Activated effector memory CD4-positive, alpha-beta T cell treated with Interleukin-2 at 50 U/mL for 16 hours (primary cell): ENCODE measurements around the gene PCDHA11.
"Not testable (repeated sequence)": the region's sequence is repeated elsewhere in the genome, so short reads cannot be mapped to it uniquely, and the experiment has no call there.

Experiments used
- DNase-seq: peaks from one replicate; pipeline ENCODE4 v3.0.0-alpha.2; 2020

The PCDHA11 gene

GRCh38 chr5:140849831-140850634, 18.7 kb upstream of the PCDHA11 start:
- DNase-seq = not testable (repeated sequence)

GRCh38 chr5:140855772-140856674, 12.7 kb upstream of the PCDHA11 start, which contains the start of gene PCDHA10:
TSS of gene PCDHA10 (plus strand) at chr5:140855897. CDS start at chr5:140856049, 152 bp downstream.
- DNase-seq = no peak

- no peak for DNase-seq
These were observed 11.4 kb upstream of the PCDHA11 start for GRCh38 chr5:140857177-140857986.

GRCh38 chr5:140857987-140858240, 10.8 kb upstream of the PCDHA11 start:
- no peak for DNase-seq

- no peak for DNase-seq
These were observed 6.1 kb upstream of the PCDHA11 start for GRCh38 chr5:140862441-140863295.

GRCh38 chr5:140869555-140869886, 764 bp downstream of the PCDHA11 start:
- DNase-seq = no peak

- DNase-seq = no peak
These were observed 1.8 kb downstream of the PCDHA11 start for GRCh38 chr5:140870221-140871201.

- no peak for DNase-seq
These were observed 6.6 kb downstream of the PCDHA11 start, which contains the start of gene PCDHA12 for GRCh38 chr5:140875085-140876065. TSS of gene PCDHA12 (plus strand) at chr5:140875308. CDS start at chr5:140875473, 165 bp downstream.

GRCh38 chr5:140876541-140877261, 7.9 kb downstream of the PCDHA11 start:
- not testable (repeated sequence) for DNase-seq

GRCh38 chr5:140877262-140877581, 8.5 kb downstream of the PCDHA11 start:
- DNase-seq = no peak

- no peak for DNase-seq
These were observed 13.3 kb downstream of the PCDHA11 start, which contains the start of gene PCDHA13 for GRCh38 chr5:140881889-140882590. TSS of gene PCDHA13 (plus strand) at chr5:140882124. CDS start at chr5:140882269, 145 bp downstream.

- DNase-seq = no peak
These were observed 13.8 kb downstream of the PCDHA11 start for GRCh38 chr5:140882591-140882899.

- DNase-seq = no peak
These were observed 14.6 kb downstream of the PCDHA11 start for GRCh38 chr5:140883373-140883772.

- DNase-seq = no peak
These were observed 15.4 kb downstream of the PCDHA11 start for GRCh38 chr5:140883927-140884697.

- DNase-seq = no peak
These were observed 47.6 kb downstream of the PCDHA11 start for GRCh38 chr5:140916325-140916724.
